SK-N-SH treated with all-trans-retinoic acid at 6 μM for 48 hours (cell line): ENCODE data around the gene PDE4B.

Source experiments
- CREB5 ChIP-seq: fragments of 250-450 bp; sonication (Bioruptor Pico); IDR thresholded peaks from 2 replicates; pipeline ENCODE4 v1.5.1; 2020; ENCODE audit warnings: low read depth, mild to moderate bottlenecking, moderate library complexity
- ESRRG ChIP-seq: fragments of 250-450 bp; sonication (Bioruptor Pico); IDR thresholded peaks from 2 replicates; pipeline ENCODE4 v1.6.1; 2021; ENCODE audit warnings: mild to moderate bottlenecking
- GLIS3 ChIP-seq: fragments of 250-450 bp; sonication (Bioruptor Pico); IDR thresholded peaks from 2 replicates; pipeline ENCODE4 v1.5.0; 2020; ENCODE audit warnings: mild to moderate bottlenecking, moderate library complexity
- PATZ1 ChIP-seq: fragments of 250-450 bp; sonication (Bioruptor Pico); IDR thresholded peaks from 2 replicates; pipeline ENCODE4 v1.8.0; 2020; ENCODE audit warnings: mild to moderate bottlenecking, moderate library complexity, borderline replicate concordance
- RARB ChIP-seq: fragments of 250-450 bp; sonication (Bioruptor Pico); IDR thresholded peaks from 2 replicates; pipeline ENCODE4 v1.8.0; 2021; ENCODE audit warnings: mild to moderate bottlenecking, moderate library complexity
- TOX ChIP-seq: fragments of 250-450 bp; sonication (Bioruptor Pico); IDR thresholded peaks from 2 replicates; pipeline ENCODE4 v1.8.0; 2021; ENCODE audit warnings: mild to moderate bottlenecking, moderate library complexity, borderline replicate concordance
- ZC3H10 ChIP-seq: fragments of 250-450 bp; sonication (Bioruptor Pico); IDR thresholded peaks from 2 replicates; pipeline ENCODE4 v1.5.1; 2021; ENCODE audit warnings: mild to moderate bottlenecking, moderate library complexity
- ZFP30 ChIP-seq: fragments of 450-650 bp; formaldehyde crosslinking; IDR thresholded peaks from 2 replicates; pipeline ENCODE4 v1.5.0; 2022; ENCODE audit warnings: mild to moderate bottlenecking, moderate library complexity
- ZNF70 ChIP-seq: fragments of 450-650 bp; formaldehyde crosslinking; IDR thresholded peaks from 2 replicates; pipeline ENCODE4 v1.5.0; 2020; ENCODE audit warnings: mild to moderate bottlenecking, moderate library complexity

- TF ChIP-seq GLIS3 (CRISPR knock-in tag) (no peak), ZFP30 (no peak), ESRRG (CRISPR knock-in tag) (no peak), ZNF70 (CRISPR knock-in tag) (no peak), TOX (CRISPR knock-in tag) (no peak), PATZ1 (CRISPR knock-in tag) (no peak), RARB (CRISPR knock-in tag) (no peak), ZC3H10 (CRISPR knock-in tag) (no peak), CREB5 (CRISPR knock-in tag) (no peak)
Observed at GRCh38 chr1:66073388-66073787, 280.7 kb downstream of the PDE4B start.
